Smooth muscle cell (in vitro differentiated cells): ENCODE measurements around the gene QSER1. TPM values are rescaled to one million over a fixed set of nuclear protein-coding genes. Genes with fewer than 3 reads are reported as not detected.
A peak's percentile ranks its signal among the peaks of the same experiment; 100 is the strongest.

ENCODE experiments used
- DNase-seq: peaks from one replicate; lab custom pipeline; 2025; ENCODE audit not compliant: unreplicated experiment; lab: John Stamatoyannopoulos, UW
- H2AFZ ChIP-seq: fragments of 200-600 bp; sonication (generic); 2 replicates; pipeline ENCODE4 v1.6.0; 2016; ENCODE audit warnings: antibody characterized with exemption, low read depth, mild to moderate bottlenecking
- H3F3A ChIP-seq: fragments of 200-600 bp; sonication (generic); 2 replicates; pipeline ENCODE4 v1.6.0; 2017; ENCODE audit warnings: antibody characterized with exemption, low read depth
- H3K27ac ChIP-seq: fragments of 200-600 bp; sonication (generic); 2 replicates; pipeline ENCODE4 v1.5.1; 2016; ENCODE audit warnings: low read depth, mild to moderate bottlenecking
- H3K27me3 ChIP-seq: fragments of 200-600 bp; sonication (generic); 2 replicates; pipeline ENCODE4 v1.6.1; 2016; ENCODE audit warnings: low read depth, mild to moderate bottlenecking
- H3K36me3 ChIP-seq: fragments of 200-600 bp; sonication (generic); 2 replicates; pipeline ENCODE4 v1.5.1; 2016; ENCODE audit warnings: low read depth
- H3K4me1 ChIP-seq: fragments of 200-600 bp; sonication (generic); 2 replicates; pipeline ENCODE4 v1.5.1; 2016; ENCODE audit warnings: low read depth
- H3K4me2 ChIP-seq: fragments of 200-600 bp; sonication (generic); 2 replicates; pipeline ENCODE4 v1.6.0; 2016; ENCODE audit warnings: mild to moderate bottlenecking
- H3K4me3 ChIP-seq: fragments of 200-600 bp; sonication (generic); 2 replicates; pipeline ENCODE4 v1.5.1; 2016; ENCODE audit warnings: mild to moderate bottlenecking
- H3K79me2 ChIP-seq: fragments of 200-600 bp; sonication (generic); 2 replicates; pipeline ENCODE4 v1.6.0; 2016; ENCODE audit warnings: low read depth, mild to moderate bottlenecking
- H3K9ac ChIP-seq: fragments of 200-600 bp; sonication (generic); 2 replicates; pipeline ENCODE4 v1.6.0; 2016; ENCODE audit warnings: low read depth
- H3K9me3 ChIP-seq: fragments of 200-600 bp; sonication (generic); replicated peaks from 2 replicates; pipeline ENCODE4 v1.5.1; 2016; ENCODE audit warnings: low read depth
- H4K20me1 ChIP-seq: fragments of 200-600 bp; sonication (generic); 2 replicates; pipeline ENCODE4 v1.6.0; 2016; ENCODE audit warnings: low read depth
- WGBS: methylation state at CpG from one replicate; pipeline ENCODE4 v1.1.7; 2016; ENCODE audit warnings: low lambda C conversion rate; 5-methylcytosine and 5-hydroxymethylcytosine counted together
- polyA plus RNA-seq: library from polyadenylated mRNA; unstranded; fragments of >200 nt; fragmentation: Nextera tagmentation; extraction: Ambion mirVana; gene quantifications from 2 replicates; pipeline ENCODE4 v1.2.1, GENCODE V29; 2016
- total RNA-seq: library from RNA; depleted of rRNA; stranded (reverse); fragments of >200 nt; gene quantifications from 2 replicates; pipeline ENCODE4 v1.2.3, GENCODE V29; 2014
- TF ChIP-seq, protein P1 (sequence below): fragments of 200-600 bp; sonication (generic); IDR thresholded peaks from 2 replicates; pipeline ENCODE4 v1.5.1; 2017; ENCODE audit warnings: borderline replicate concordance, mild to moderate bottlenecking, antibody characterized with exemption; ENCODE audit not compliant: insufficient read depth, poor library complexity, severe bottlenecking

The QSER1 gene
- total and polyA plus RNA-seq, 2 experiments from 2014 or later, result 4.1 to 31.6 TPM

DNA sequence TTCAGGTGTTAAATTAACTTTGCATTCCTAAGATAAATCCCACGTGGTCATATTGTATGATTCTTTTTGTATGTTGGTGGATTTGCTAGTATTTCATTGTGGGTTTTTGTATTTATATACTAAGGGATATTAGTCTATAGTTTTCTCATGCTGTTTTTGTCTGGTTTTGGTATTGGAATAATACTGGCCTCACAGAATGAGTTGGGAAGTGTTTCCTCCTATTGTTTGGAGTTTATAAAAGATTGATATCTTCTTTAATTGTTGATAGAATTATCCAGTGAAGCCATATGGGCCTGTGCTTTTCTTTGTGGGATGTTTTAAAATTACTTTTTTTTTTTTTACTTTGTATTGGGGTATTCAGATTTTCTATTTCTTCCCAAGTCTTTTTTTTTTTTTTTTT is 59.8 kb downstream of the QSER1 start:
- WGBS, result 100% methylated on average over 1 of the region's 1 CpG
- H3K4me3 ChIP-seq, result no peak overlapping the region
- no peaks in the 10 kb centered on the region for H3F3A ChIP-seq
- H3K4me1 ChIP-seq, result no peaks in the 10 kb centered on the region
- peaks cover 16% of the 10 kb centered on the region for H3K36me3 ChIP-seq
- H4K20me1 ChIP-seq, result peaks cover 10% of the 10 kb centered on the region
- no peak overlapping the region for H3K27ac ChIP-seq
- H3K27me3 ChIP-seq, result no peaks in the 10 kb centered on the region
- H3K9me3 ChIP-seq, result no peaks in the 10 kb centered on the region
- no peak overlapping the region for H2AFZ ChIP-seq
- no peak overlapping the region for H3K4me2 ChIP-seq
- no peak overlapping the region for H3K9ac ChIP-seq
- DNase-seq, result no peak
- TF ChIP-seq, protein P1, sequence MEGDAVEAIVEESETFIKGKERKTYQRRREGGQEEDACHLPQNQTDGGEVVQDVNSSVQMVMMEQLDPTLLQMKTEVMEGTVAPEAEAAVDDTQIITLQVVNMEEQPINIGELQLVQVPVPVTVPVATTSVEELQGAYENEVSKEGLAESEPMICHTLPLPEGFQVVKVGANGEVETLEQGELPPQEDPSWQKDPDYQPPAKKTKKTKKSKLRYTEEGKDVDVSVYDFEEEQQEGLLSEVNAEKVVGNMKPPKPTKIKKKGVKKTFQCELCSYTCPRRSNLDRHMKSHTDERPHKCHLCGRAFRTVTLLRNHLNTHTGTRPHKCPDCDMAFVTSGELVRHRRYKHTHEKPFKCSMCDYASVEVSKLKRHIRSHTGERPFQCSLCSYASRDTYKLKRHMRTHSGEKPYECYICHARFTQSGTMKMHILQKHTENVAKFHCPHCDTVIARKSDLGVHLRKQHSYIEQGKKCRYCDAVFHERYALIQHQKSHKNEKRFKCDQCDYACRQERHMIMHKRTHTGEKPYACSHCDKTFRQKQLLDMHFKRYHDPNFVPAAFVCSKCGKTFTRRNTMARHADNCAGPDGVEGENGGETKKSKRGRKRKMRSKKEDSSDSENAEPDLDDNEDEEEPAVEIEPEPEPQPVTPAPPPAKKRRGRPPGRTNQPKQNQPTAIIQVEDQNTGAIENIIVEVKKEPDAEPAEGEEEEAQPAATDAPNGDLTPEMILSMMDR, result no peak
- peaks cover 27% of the 10 kb centered on the region for H3K79me2 ChIP-seq

- H4K20me1 ChIP-seq, result peaks cover 5% of the 10 kb centered on the region
- H3K4me3 ChIP-seq, result no peak overlapping the region
- H3K79me2 ChIP-seq, result peaks cover 20% of the 10 kb centered on the region
- no peak overlapping the region for H2AFZ ChIP-seq
- H3K9ac ChIP-seq, result no peak overlapping the region
- no peak for DNase-seq
- no peaks in the 10 kb centered on the region for H3K27me3 ChIP-seq
- H3K27ac ChIP-seq, result no peak overlapping the region
- no peaks in the 10 kb centered on the region for H3K9me3 ChIP-seq
- H3K4me2 ChIP-seq, result no peak overlapping the region
- no peaks in the 10 kb centered on the region for H3F3A ChIP-seq
- no peaks in the 10 kb centered on the region for H3K4me1 ChIP-seq
- TF ChIP-seq, protein P1, result no peak
- H3K36me3 ChIP-seq, result peaks cover 16% of the 10 kb centered on the region
Measured at GRCh38 chr11:32953700-32954099, 61.1 kb downstream of the QSER1 start.

GRCh38 chr11:32960553-32961164 is 68.0 kb downstream of the QSER1 start:
- H3K4me2 ChIP-seq, result no peak overlapping the region
- no peaks in the 10 kb centered on the region for H3K9me3 ChIP-seq
- H3F3A ChIP-seq, result peaks cover 4% of the 10 kb centered on the region
- H3K4me1 ChIP-seq, result no peaks in the 10 kb centered on the region
- H3K79me2 ChIP-seq, result no peaks in the 10 kb centered on the region
- TF ChIP-seq, protein P1, result peak; percentile 71
- no peaks in the 10 kb centered on the region for H4K20me1 ChIP-seq
- DNase-seq, result no peak
- no peak overlapping the region for H3K4me3 ChIP-seq
- 16% methylated on average over 1 of the region's 1 CpG for WGBS
- H3K27me3 ChIP-seq, result no peaks in the 10 kb centered on the region
- peaks cover 1% of the 10 kb centered on the region for H3K36me3 ChIP-seq
- no peak overlapping the region for H2AFZ ChIP-seq
- no peak overlapping the region for H3K9ac ChIP-seq
- H3K27ac ChIP-seq, result no peak overlapping the region

DNA sequence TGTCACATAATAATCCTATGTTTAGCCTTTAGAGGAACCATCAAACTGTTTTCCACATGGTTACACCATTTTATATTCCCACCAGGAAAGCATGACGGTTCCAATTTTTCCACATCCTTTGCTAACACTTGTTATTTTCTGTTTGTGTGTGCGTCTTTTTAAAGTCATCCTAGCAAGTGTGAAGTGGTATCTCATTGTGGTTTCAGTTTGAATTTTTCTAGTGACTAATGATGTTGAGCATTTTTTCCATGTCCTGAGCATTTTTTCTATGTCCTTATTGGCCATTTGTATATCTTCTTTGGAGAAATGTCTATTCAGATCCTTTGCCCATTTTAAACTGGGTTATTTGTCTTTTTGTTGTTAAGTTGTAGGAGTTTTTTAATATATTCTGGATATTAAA is 69.4 kb downstream of the QSER1 start:
- WGBS, result 36% methylated on average over 2 of the region's 2 CpGs
- H3K4me3 ChIP-seq, result no peak overlapping the region
- DNase-seq, result no peak
- no peak overlapping the region for H3K4me2 ChIP-seq
- no peaks in the 10 kb centered on the region for H3K27me3 ChIP-seq
- H3K4me1 ChIP-seq, result no peaks in the 10 kb centered on the region
- no peaks in the 10 kb centered on the region for H3K36me3 ChIP-seq
- H4K20me1 ChIP-seq, result no peaks in the 10 kb centered on the region
- TF ChIP-seq, protein P1, result no peak
- no peaks in the 10 kb centered on the region for H3K9me3 ChIP-seq
- H3K9ac ChIP-seq, result no peak overlapping the region
- H3K27ac ChIP-seq, result no peak overlapping the region
- H3K79me2 ChIP-seq, result no peaks in the 10 kb centered on the region
- peaks cover 4% of the 10 kb centered on the region for H3F3A ChIP-seq
- no peak overlapping the region for H2AFZ ChIP-seq
